H1 (cell line): ENCODE measurements around the gene SCAMP3. TPM values are rescaled to one million over a fixed set of nuclear protein-coding genes. Genes with fewer than 3 reads are reported as not detected.
"Not testable (repeated sequence)": the region's sequence is repeated elsewhere in the genome, so short reads cannot be mapped to it uniquely, and the experiment has no call there.

Experiments used
- CTCF ChIA-PET: fragments of 300-600 bp; sonication (Branson Sonifier 250); formaldehyde crosslinking; loops from one replicate; lab custom pipeline; 2021; ENCODE audit not compliant: partially characterized antibody; lab: Charles Lee
- POLR2A ChIA-PET: fragments of 300-600 bp; sonication (Branson Sonifier 250); formaldehyde crosslinking; loops from one replicate; lab custom pipeline; 2021; ENCODE audit warnings: inconsistent platforms; ENCODE audit not compliant: partially characterized antibody; lab: Charles Lee
- DNase-seq, 2 experiments: peaks; one replicate each; pipeline versions ENCODE4 v3.0.0 to v3.0.0-alpha.2; 2010 to 2022; ENCODE audit warnings: low spot score in 2 of 2, low read depth in 1 of 2, mixed read lengths in 1 of 2
- FAIRE-seq: peaks from 2 replicates; lab custom pipeline; 2011; peaks lifted over from hg19 to GRCh38; lab: Jason Lieb, UNC
- H2AFZ ChIP-seq: 2 replicates; pipeline ENCODE4 v1.8.1; 2012; ENCODE audit warnings: low read length, inconsistent platforms
- H2AK5ac ChIP-seq: 2 replicates; pipeline ENCODE4 v1.6.1; 2013; ENCODE audit warnings: low read depth, low read length
- H2BK120ac ChIP-seq: replicated peaks from 2 replicates; pipeline ENCODE3; 2013; ENCODE audit warnings: low read depth, low read length, inconsistent platforms
- H2BK12ac ChIP-seq: 2 replicates; pipeline ENCODE4 v1.6.1; 2013; ENCODE audit warnings: low read depth, low read length
- H2BK15ac ChIP-seq: 2 replicates; pipeline ENCODE4 v1.6.1; 2013; ENCODE audit warnings: low read length
- H2BK20ac ChIP-seq: 2 replicates; pipeline ENCODE4 v1.6.1; 2013; ENCODE audit warnings: low read length
- H2BK5ac ChIP-seq: 2 replicates; pipeline ENCODE4 v1.6.1; 2013; ENCODE audit warnings: low read depth, low read length
- H3K14ac ChIP-seq: 2 replicates; pipeline ENCODE4 v1.6.1; 2013; ENCODE audit warnings: inconsistent platforms; ENCODE audit not compliant: insufficient read length
- H3K18ac ChIP-seq: 2 replicates; pipeline ENCODE4 v1.6.1; 2013; ENCODE audit warnings: low read length; ENCODE audit errors: extremely low read depth
- H3K23ac ChIP-seq: 2 replicates; pipeline ENCODE4 v1.6.1; 2013; ENCODE audit warnings: inconsistent platforms; ENCODE audit not compliant: insufficient read length
- H3K23me2 ChIP-seq: 2 replicates; pipeline ENCODE4 v1.6.1; 2013; ENCODE audit warnings: low read depth, low read length
- H3K27ac ChIP-seq: 2 replicates; pipeline ENCODE4 v1.6.1; 2011; ENCODE audit warnings: low read depth, low read length, inconsistent platforms
- H3K27me3 ChIP-seq, 4 experiments: replicated peaks in 1 of 4; 1 replicate in 1 of 4; 2 replicates in 3 of 4; pipeline versions ENCODE4 v1.6.1 to v1.8.1; 2011 to 2013; ENCODE audit warnings: low read length in 3 of 4, mild to moderate bottlenecking in 3 of 4, inconsistent platforms in 2 of 4, mixed read lengths in 2 of 4, moderate library complexity in 1 of 4; ENCODE audit not compliant: control insufficient read depth in 3 of 4, insufficient read depth in 3 of 4; ENCODE audit errors: extremely low read depth in 1 of 4
- H3K36me3 ChIP-seq, 4 experiments: 2 replicates each; pipeline versions ENCODE4 v1.6.1 to v1.8.1; 2011 to 2013; ENCODE audit warnings: mild to moderate bottlenecking in 4 of 4, low read length in 3 of 4, moderate library complexity in 2 of 4, control low read depth in 1 of 4, inconsistent platforms in 1 of 4; ENCODE audit not compliant: insufficient read depth in 4 of 4, control insufficient read depth in 2 of 4
- H3K4ac ChIP-seq: replicated peaks from 2 replicates; pipeline ENCODE3; 2013; ENCODE audit warnings: low read length, low read depth, mixed read lengths, inconsistent platforms; ENCODE audit not compliant: insufficient read length
- H3K4me1 ChIP-seq, 4 experiments: replicated peaks in 1 of 4; 1 replicate in 1 of 4; 2 replicates in 3 of 4; pipeline versions ENCODE4 v1.6.1 to v1.8.1; 2011 to 2013; ENCODE audit warnings: low read length in 3 of 4, inconsistent platforms in 2 of 4, mixed read lengths in 1 of 4; ENCODE audit not compliant: insufficient read depth in 4 of 4, control insufficient read depth in 3 of 4
- H3K4me2 ChIP-seq, 2 experiments: 2 replicates each; pipeline versions ENCODE4 v1.6.1 to v1.8.1; 2011 to 2013; ENCODE audit warnings: low read depth in 2 of 2, low read length in 2 of 2, control low read depth in 1 of 2, inconsistent platforms in 1 of 2, mild to moderate bottlenecking in 1 of 2; ENCODE audit not compliant: insufficient read depth in 1 of 2
- H3K4me3 ChIP-seq, 4 experiments: fragments of 200-600, 300-600 bp in 1 of 4; sonication (generic), shearing (Covaris generic), sonication (Bioruptor Twin) in 1 of 4; 2 replicates each; pipeline versions ENCODE4 v1.5.1 to v1.8.1; 2011 to 2016; ENCODE audit warnings: low read length in 4 of 4, low read depth in 3 of 4, control low read depth in 2 of 4, inconsistent platforms in 2 of 4, mild to moderate bottlenecking in 2 of 4, mixed read lengths in 1 of 4, moderate library complexity in 1 of 4; ENCODE audit not compliant: insufficient read depth in 2 of 4; ENCODE audit errors: extremely low read depth in 1 of 4
- H3K56ac ChIP-seq: replicated peaks from 2 replicates; pipeline ENCODE3; 2013; ENCODE audit warnings: low read depth, mild to moderate bottlenecking, mixed read lengths, low read length, inconsistent platforms; ENCODE audit not compliant: insufficient read length
- H3K79me1 ChIP-seq: 2 replicates; pipeline ENCODE4 v1.6.1; 2013; ENCODE audit warnings: low read depth, low read length, control low read depth
- H3K79me2 ChIP-seq, 2 experiments: 2 replicates each; pipeline versions ENCODE4 v1.6.1 to v1.8.1; 2012 to 2013; ENCODE audit warnings: low read length in 2 of 2, mild to moderate bottlenecking in 2 of 2, inconsistent platforms in 1 of 2; ENCODE audit not compliant: insufficient read depth in 2 of 2, control insufficient read depth in 1 of 2
- H3K9ac ChIP-seq, 4 experiments: replicated peaks in 1 of 4; 1 replicate in 1 of 4; 2 replicates in 3 of 4; pipeline versions ENCODE4 v1.6.1 to v1.8.1; 2011 to 2013; ENCODE audit warnings: low read depth in 3 of 4, low read length in 3 of 4, control low read depth in 2 of 4, mild to moderate bottlenecking in 2 of 4, moderate library complexity in 2 of 4, inconsistent platforms in 1 of 4; ENCODE audit errors: extremely low read depth in 1 of 4
- H3K9me3 ChIP-seq, 2 experiments: 2 replicates each; pipeline versions ENCODE4 v1.6.1 to v1.8.1; 2012 to 2013; ENCODE audit warnings: mild to moderate bottlenecking in 2 of 2, moderate library complexity in 2 of 2, control low read depth in 1 of 2, inconsistent platforms in 1 of 2, low read depth in 1 of 2, low read length in 1 of 2, mixed read lengths in 1 of 2; ENCODE audit not compliant: insufficient read depth in 2 of 2
- H4K20me1 ChIP-seq, 2 experiments: replicated peaks in 1 of 2; 2 replicates each; pipeline versions ENCODE3 to v1.8.1; 2011 to 2013; ENCODE audit warnings: inconsistent platforms in 2 of 2, low read length in 2 of 2, mild to moderate bottlenecking in 1 of 2; ENCODE audit not compliant: insufficient read depth in 2 of 2, control insufficient read depth in 1 of 2
- H4K5ac ChIP-seq: 2 replicates; pipeline ENCODE4 v1.6.1; 2013; ENCODE audit warnings: low read length, low read depth, mixed read lengths, inconsistent platforms; ENCODE audit not compliant: insufficient read length
- H4K8ac ChIP-seq: 2 replicates; pipeline ENCODE4 v1.8.0; 2013; ENCODE audit warnings: mild to moderate bottlenecking, moderate library complexity, low read length, inconsistent platforms; ENCODE audit not compliant: insufficient read depth; ENCODE audit errors: extremely low read depth
- H4K91ac ChIP-seq: replicated peaks from 2 replicates; pipeline ENCODE3; 2013; ENCODE audit warnings: low read length, mixed read lengths, inconsistent platforms; ENCODE audit not compliant: insufficient read length
- CBX5 ChIP-seq: fragments of 300-800, 300-1000 bp; sonication (generic); IDR thresholded peaks from 2 replicates; pipeline ENCODE4 v1.7.1; 2016; ENCODE audit warnings: antibody characterized with exemption, low read length, low read depth
- CTBP2 ChIP-seq: IDR thresholded peaks from 2 replicates; pipeline ENCODE4 v1.7.0; 2011; ENCODE audit warnings: borderline replicate concordance, mild to moderate bottlenecking, moderate library complexity, mixed read lengths, low read length; ENCODE audit not compliant: insufficient read depth, insufficient read length
- HDAC2 ChIP-seq, 2 experiments: fragments of 300-600 bp in 1 of 2; sonication (generic) in 1 of 2; IDR thresholded peaks; 2 replicates each; pipeline ENCODE4 v1.6.1; 2011 to 2012; ENCODE audit warnings: low read depth in 2 of 2, low read length in 2 of 2, mild to moderate bottlenecking in 2 of 2, moderate library complexity in 2 of 2, borderline replicate concordance in 1 of 2, inconsistent platforms in 1 of 2
- RAD21 ChIP-seq, 2 experiments: IDR thresholded peaks in 1 of 2; conservative IDR thresholded peaks in 1 of 2; 2 replicates each; pipeline ENCODE4 v1.6.1; 2011; ENCODE audit warnings: low read depth in 2 of 2, low read length in 2 of 2, improper control_type of control experiment in 1 of 2, inconsistent platforms in 1 of 2, mild to moderate bottlenecking in 1 of 2, moderate library complexity in 1 of 2
- SAP30 ChIP-seq: fragments of 300-600 bp; sonication (generic); IDR thresholded peaks from 2 replicates; pipeline ENCODE4 v1.7.1; 2012; ENCODE audit warnings: low read length, moderate library complexity, mild to moderate bottlenecking, inconsistent platforms; ENCODE audit not compliant: insufficient read depth, insufficient replicate concordance
- SIX5 ChIP-seq: IDR thresholded peaks from 2 replicates; pipeline ENCODE4 v1.6.1; 2011; ENCODE audit warnings: mild to moderate bottlenecking, low read depth, low read length
- SP4 ChIP-seq: IDR thresholded peaks from 2 replicates; pipeline ENCODE4 v1.6.1; 2012; ENCODE audit warnings: low read length, inconsistent platforms
- TAF1 ChIP-seq: IDR thresholded peaks from 2 replicates; pipeline ENCODE4 v1.6.1; 2011; ENCODE audit warnings: mild to moderate bottlenecking, low read depth, low read length
- USF2 ChIP-seq: IDR thresholded peaks from 2 replicates; pipeline ENCODE4 v1.6.1; 2011; ENCODE audit warnings: low read length, improper control_type of control experiment
- YY1 ChIP-seq: IDR thresholded peaks from 2 replicates; pipeline ENCODE4 v1.6.1; 2011; ENCODE audit warnings: low read depth, mild to moderate bottlenecking, low read length
- WGBS, 2 experiments: shearing (Covaris generic) in 1 of 2; methylation state at CpG; one replicate each; pipeline versions ENCODE4 v1.1.6 to v1.1.7; 2013 to 2015; ENCODE audit warnings: low lambda C conversion rate in 2 of 2, mixed read lengths in 2 of 2, inconsistent platforms in 1 of 2, low coverage in 1 of 2, missing lambda C conversion rate in 1 of 2; ENCODE audit not compliant: insufficient replicate concordance in 2 of 2, insufficient coverage in 1 of 2, insufficient read length in 1 of 2; ENCODE audit errors: extremely low coverage in 1 of 2, missing lambda C conversion rate in 1 of 2; 5-methylcytosine and 5-hydroxymethylcytosine counted together
- polyA plus RNA-seq, 7 experiments: library from polyadenylated mRNA; depleted of rRNA in 3 of 7; stranded (reverse) in 5 of 7; unstranded in 2 of 7; fragments of >200 nt in 5 of 7; fragments of 200-250 nt in 2 of 7; gene quantifications; 1 replicate in 5 of 7; 2 replicates in 1 of 7; 4 replicates in 1 of 7; pipeline versions ENCODE4 v1.2.1 to v1.2.3, GENCODE V29; 2011 to 2013; ENCODE audit warnings: missing spikeins in 2 of 7, mixed read lengths in 2 of 7
- total RNA-seq: library from RNA; stranded (reverse); fragmentation: NEBNext Ultra II Directional; extraction: Animal tissue kit (Norgen Biotek cat#: 25700); gene quantifications from 2 replicates; pipeline ENCODE4 v1.2.1, GENCODE V29; 2021

Gene SCAMP3
- total and polyA plus RNA-seq, 2 of the 8 experiments (the other 6 are each of a cell fraction or from before 2014, with no cell fraction given): 48.9 to 143 TPM

- TF ChIP-seq RAD21 (IDR thresholded peaks at IDR 0.05 in 1 of 2, conservative IDR thresholded peaks at IDR 0.05 in 1 of 2; ENCODE audit: low read depth in 2 of 2, low read length in 2 of 2): no peak
- peak; percentile 99 for TF ChIP-seq YY1
- TF ChIP-seq SAP30: peak; percentile 19
- no peak for TF ChIP-seq CBX5
- TF ChIP-seq SP4: peak; percentile 99
- peak; percentile 75 for TF ChIP-seq SIX5
- TF ChIP-seq USF2: peak; percentile 99
- no peak for TF ChIP-seq TAF1
- TF ChIP-seq HDAC2 (IDR thresholded peaks at IDR 0.05; ENCODE audit: borderline replicate concordance in 1 of 2, low read depth in 2 of 2, low read length in 2 of 2): no peak
- no peak for TF ChIP-seq CTBP2
Observed at GRCh38 chr1:155218854-155219591, 43.1 kb downstream of the SCAMP3 start (continued).

GRCh38 chr1:155214702-155215101 is 47.5 kb downstream of the SCAMP3 start:
- H2BK120ac ChIP-seq, H3K56ac ChIP-seq, H3K27me3 ChIP-seq, H3K14ac ChIP-seq, H2AFZ ChIP-seq, H2AK5ac ChIP-seq, H3K18ac ChIP-seq, H2BK12ac ChIP-seq, H3K4me1 ChIP-seq, H4K5ac ChIP-seq, H4K91ac ChIP-seq, H3K23ac ChIP-seq, H3K27ac ChIP-seq, H2BK5ac ChIP-seq, H3K9ac ChIP-seq, H2BK20ac ChIP-seq, H3K4ac ChIP-seq, H3K4me3 ChIP-seq, H4K20me1 ChIP-seq, H3K9me3 ChIP-seq, H3K4me2 ChIP-seq, CTCF ChIA-PET, FAIRE-seq, H4K8ac ChIP-seq, H3K79me2 ChIP-seq, H3K23me2 ChIP-seq, DNase-seq, H3K36me3 ChIP-seq, H2BK15ac ChIP-seq, H3K79me1 ChIP-seq: not testable (repeated sequence)
- POLR2A ChIA-PET: interaction anchor here (1.3 to 2.3 kb wide), 2 partner anchors 8 to 13 kb away, joined by 4 to 6 read pairs; no protein-coding TSS in a partner anchor
- WGBS, 2 experiments: 83% methylated on average over 2 of the region's 10 CpGs; no CpG with 5 or more reads in 1 of the 2 experiments
